ENCODE measurements around the gene KMT2B.

DNA sequence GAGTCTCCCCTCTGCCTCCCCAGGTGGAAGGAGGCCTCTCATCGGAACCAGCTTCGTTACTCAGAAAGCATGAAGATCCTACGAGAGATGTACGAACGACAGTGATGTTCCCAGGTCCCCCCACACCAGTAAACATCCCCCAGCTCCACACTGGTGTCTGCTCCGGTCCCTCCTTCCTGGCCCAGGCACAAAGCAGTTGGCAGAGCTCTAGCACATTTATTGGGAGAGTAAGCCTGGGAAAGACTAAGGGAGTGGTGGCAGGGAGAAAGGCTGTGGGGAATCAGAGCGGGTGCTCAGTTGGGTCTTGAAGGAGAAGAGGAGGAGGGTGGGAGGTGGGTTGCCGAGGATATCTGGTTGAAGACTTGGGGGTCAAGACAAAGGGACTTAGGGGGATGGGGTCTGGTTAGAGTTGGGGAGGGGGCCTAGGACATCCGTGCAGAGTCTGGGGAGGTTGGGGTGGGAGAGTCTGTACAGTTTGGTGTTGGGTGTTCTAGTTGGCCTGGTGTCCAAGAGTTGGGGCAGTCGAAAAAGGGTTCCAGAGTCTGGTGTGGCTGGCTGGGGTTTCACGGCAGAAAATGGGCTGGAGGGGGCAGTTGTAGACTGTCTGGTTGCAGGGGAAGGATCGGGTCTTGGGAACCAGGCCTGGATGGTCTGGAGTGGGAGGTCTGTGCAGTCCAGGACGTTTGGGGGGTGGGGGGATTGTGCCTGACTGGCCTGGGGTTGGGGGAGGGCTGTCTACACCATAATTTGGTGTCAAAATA lies 36.7 kb downstream of the KMT2B start:
- TF ChIP-seq POLR2A (IDR thresholded peaks at IDR 0.05): no peak
- TF ChIP-seq, protein P1, sequence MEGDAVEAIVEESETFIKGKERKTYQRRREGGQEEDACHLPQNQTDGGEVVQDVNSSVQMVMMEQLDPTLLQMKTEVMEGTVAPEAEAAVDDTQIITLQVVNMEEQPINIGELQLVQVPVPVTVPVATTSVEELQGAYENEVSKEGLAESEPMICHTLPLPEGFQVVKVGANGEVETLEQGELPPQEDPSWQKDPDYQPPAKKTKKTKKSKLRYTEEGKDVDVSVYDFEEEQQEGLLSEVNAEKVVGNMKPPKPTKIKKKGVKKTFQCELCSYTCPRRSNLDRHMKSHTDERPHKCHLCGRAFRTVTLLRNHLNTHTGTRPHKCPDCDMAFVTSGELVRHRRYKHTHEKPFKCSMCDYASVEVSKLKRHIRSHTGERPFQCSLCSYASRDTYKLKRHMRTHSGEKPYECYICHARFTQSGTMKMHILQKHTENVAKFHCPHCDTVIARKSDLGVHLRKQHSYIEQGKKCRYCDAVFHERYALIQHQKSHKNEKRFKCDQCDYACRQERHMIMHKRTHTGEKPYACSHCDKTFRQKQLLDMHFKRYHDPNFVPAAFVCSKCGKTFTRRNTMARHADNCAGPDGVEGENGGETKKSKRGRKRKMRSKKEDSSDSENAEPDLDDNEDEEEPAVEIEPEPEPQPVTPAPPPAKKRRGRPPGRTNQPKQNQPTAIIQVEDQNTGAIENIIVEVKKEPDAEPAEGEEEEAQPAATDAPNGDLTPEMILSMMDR (IDR thresholded peaks at IDR 0.05): no peak

Data from breast epithelium (tissue), 3 donors.